Fibroblast of skin of scalp (primary cell): ENCODE data around the gene ATP9A.
"Not testable (repeated sequence)": the region's sequence is repeated elsewhere in the genome, so short reads cannot be mapped to it uniquely, and the experiment has no call there.

ENCODE experiments used
- DNase-seq: peaks from one replicate; pipeline ENCODE4 v3.0.0-alpha.2; 2013

The ATP9A gene

DNA sequence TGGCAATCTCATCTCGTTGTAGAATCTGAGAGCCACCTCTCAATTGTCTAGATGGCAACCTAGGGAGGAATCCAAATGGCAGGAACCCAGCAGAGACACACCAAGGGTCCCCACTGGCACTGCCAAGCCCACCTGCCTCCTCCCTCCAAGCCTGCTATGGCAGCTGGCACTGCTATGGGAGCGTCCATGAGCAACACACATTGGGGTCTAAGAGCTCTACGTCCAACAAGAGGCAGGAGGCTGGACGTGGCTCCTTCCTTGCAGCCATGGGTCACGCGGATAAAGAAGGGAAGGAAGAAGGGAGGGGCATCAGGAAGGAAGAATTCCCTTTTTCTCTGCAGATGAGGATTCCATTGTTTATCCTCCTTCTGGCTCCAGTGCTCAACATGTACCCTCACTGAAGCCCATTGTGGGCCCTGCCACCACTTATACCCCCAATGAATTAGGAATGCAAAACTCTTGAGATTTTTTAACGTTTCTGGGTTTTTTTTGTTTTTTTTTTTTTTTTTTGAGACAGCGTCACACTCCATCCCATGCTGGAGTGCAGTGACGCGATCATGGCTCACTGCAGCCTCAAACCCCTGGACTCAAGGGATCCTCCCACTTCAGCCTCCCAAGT, 17.3 kb downstream of the ATP9A start:
- DNase-seq = no peak

DNA sequence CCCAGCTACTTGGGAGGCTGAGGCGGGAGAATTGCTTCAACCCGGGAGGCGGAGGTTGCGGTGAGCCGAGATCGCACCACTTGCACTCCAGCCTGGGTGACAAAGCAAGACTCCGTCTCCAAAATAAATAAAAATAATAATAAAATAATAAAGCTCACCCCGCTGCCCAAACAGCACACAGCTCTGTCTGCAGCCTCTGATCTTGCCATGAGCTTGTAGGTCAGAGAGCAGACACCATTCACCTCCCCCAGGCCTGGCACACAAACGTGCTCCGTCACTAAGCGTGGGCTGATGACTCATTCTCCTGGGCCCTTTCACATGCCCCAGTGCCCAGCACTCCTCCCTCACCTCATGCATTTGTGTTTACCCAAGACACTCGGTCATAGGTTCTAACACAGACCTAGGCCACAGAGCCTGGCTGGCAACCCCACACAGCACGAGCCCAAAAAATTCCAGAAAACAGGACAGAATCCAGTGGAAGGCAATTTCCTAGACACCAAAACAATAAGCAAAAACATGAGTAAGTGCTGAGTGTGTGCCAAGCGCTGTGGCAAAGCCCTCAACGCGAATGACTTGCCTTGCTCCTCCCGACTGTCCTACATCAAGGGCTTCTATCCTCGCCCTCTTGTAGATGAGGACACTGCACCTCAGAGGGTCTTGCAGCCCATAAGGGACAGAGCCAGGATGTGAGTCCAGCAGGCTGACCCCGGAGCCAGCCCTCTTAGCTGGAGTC, 18.0 kb downstream of the ATP9A start:
- peak; percentile 71 for DNase-seq

DNA sequence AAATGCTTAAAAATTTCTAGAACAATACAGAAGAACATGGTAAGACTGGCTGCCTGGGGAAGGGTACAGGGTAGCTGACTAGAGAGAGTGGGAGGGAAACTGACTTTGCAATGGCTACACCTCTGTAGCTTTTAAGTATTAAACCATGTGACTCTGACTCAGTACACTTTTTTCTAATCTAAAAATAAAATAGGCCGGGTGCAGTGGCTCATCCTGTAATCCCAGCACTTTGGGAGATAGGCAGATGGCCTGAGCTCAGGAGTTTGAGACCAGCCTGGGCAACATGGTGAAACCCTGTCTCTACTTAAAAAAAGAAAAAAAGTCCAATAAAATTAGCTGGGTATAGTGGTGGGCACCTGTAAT, 18.5 kb downstream of the ATP9A start:
- DNase-seq = no peak

DNA sequence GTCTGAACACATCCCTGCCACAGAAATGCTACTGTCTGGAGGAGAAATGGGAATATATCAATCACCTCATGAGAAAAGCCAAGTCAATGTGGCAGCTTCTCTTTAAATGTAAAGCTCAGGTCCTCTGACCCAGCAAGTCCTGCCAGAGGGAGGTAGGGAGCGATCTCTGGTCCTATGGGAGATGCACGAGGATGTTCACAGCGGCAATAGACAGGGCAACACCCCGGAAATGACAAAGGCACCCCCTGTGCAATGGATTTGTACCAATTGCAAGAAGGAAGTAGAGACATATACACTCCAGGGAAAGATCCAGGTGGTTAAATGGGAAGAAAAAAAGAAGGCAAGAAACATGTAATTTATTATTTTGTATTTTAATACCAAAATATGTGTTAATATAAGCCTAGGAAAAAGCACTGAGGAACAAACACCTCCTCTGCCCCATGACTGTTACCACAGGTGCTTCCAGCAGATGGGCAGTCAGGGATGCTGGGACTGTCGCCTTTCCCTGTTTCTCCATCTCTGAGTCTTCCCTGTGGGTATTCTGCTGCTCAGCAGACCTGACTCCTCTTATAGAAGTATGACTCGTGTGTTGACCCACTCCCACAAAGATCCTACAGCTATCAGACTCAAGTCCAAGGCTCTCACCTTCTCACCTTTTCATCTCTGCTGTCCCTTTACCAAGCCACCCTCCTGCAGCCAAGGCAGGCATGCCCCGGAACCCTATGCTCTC, 20.8 kb downstream of the ATP9A start:
- DNase-seq = no peak

DNA sequence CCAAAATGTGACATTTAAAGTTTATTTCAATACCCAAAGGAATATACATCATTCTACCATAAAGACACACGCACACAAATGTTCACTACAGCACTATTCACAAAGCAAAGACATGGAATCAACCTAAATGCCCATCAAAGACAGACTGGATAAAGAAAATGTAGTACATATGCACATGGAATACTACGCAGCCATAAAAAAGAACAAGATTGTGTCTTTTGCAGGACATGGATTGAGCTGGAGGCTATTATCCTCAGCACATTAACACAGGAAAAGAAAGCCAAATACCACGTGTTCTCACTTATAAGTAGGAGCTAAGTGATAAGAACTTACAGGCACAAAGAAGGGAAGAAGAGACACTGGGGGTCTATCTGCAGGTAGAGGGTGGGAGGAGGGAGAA, 22.4 kb downstream of the ATP9A start:
- no peak for DNase-seq

DNA sequence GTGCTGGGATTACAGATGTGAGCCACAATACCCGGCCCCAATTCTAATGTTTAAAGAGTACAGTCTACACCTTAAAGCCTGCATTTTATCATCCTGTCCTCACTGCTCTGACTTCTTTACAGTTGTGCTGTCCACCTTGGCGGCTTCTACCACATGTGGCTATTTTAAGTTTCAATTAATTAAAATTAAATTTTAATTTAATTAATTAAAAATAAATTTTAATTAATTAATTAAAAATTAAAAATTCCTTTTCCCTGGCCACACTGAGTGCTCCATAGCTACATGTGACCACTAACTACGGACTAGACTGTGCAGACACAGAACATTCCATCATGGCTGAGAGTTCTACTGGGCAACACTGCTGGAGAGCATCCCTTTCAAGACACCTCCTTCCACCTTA, 27.4 kb downstream of the ATP9A start:
- no peak for DNase-seq

DNA sequence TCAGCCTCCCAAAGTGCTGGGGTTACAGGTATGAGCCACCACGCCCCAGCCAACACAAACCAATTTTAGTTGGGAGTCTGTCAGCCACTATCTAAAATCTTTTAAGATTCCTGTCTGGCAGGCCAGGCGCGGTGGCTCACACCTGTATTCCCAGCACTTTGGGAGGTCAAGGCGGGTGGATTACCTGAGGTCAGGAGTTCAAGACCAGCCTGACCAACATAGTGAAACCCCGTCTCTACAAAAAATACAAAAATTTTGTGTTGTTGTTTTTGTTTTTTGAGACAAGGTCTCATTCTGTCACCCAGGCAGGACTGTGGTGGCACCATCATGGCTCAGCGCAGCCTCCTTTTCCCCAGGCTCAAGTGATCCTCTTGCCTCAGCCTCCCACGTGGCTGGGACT, 27.9 kb downstream of the ATP9A start:
- DNase-seq = not testable (repeated sequence)

DNA sequence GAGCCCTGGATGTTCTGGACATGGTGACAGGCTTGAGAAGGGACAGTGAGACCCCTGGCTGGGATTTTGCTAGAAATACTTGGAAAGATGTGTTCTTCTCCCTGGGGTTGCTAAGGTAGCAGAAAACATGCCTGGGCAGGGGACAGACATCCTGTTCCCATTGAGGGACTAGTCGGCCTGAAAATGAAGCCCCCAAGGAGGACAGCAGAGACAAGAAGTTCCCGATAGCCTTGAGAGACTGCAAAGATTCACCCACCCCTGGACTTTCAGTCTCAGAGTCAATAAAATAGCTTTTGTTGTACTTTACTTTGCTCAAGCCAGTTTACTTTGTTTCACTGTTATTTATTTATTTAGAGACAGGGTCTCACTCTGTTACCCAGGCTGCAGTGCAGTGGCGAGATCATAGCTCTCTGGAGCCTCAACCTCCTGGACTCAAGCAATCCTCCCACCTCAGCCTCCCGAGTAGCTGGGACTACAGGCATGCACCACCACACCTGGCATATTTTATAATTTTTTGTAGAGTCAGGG, 28.4 kb downstream of the ATP9A start:
- no peak for DNase-seq

DNA sequence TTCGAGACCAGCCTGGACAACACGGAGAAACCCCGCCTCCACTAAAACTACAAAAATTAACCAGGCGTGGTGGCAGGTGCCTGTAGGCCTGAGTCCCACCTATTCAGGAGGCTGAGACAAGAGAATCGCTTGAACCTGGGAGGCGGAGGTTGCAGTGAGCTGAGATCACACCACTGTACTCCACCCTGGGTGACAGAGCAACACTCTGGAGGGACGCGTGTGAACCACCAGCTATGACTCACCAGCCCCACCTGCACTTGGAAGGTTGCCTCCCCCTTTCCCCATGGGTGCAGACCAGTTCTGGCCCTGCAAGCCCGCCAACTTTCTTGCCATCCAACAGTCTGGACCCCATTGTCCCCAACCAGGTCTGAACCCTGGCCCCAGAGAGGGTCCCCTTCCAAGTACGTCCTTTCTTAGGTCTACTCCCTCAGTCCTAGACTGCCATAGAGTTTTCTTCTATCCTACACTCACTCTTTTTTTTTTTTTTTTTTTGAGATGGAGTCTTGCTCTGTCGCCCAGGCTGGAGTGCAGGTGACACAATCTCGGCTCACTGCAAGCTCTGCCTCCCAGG, 29.2 kb downstream of the ATP9A start:
- no peak for DNase-seq

DNA sequence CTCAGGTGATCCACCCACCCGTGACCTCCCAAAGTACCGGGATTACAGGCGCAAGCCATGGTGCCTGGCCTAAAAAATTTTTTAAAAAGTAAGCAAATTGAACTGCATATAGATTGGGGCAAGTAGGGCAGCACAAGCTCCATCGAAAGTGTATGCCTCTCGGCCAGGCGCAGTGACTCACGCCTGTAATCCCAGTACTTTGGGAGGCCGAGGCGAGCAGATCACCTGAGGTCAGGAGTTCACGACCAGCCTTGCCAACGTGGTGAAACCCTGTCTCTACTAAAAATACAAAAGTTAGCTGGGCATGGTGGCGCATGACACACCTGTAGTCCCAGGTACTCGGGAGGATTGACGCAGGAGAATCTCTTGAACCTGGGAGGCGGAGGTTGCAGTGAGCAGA, 29.9 kb downstream of the ATP9A start:
- not testable (repeated sequence) for DNase-seq

DNA sequence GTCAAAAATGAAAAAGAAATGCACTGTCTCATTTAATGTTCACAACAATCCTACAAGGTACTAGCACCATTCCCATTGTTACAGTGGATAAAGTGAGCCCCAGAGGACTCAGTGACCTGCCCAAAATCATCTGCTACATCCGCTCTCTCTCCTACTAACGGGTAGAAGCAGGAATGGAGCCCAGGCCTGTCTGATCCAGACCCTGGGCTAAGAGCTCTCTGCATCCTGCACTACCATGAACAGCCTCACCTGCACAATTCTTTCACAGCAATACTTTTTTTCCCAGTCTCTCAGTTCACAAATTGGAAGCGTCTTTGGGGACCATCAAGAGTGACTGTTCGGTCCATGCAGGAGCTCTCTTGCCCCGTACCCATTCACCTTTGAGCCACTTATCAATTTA, 31.2 kb downstream of the ATP9A start:
- DNase-seq = no peak

DNA sequence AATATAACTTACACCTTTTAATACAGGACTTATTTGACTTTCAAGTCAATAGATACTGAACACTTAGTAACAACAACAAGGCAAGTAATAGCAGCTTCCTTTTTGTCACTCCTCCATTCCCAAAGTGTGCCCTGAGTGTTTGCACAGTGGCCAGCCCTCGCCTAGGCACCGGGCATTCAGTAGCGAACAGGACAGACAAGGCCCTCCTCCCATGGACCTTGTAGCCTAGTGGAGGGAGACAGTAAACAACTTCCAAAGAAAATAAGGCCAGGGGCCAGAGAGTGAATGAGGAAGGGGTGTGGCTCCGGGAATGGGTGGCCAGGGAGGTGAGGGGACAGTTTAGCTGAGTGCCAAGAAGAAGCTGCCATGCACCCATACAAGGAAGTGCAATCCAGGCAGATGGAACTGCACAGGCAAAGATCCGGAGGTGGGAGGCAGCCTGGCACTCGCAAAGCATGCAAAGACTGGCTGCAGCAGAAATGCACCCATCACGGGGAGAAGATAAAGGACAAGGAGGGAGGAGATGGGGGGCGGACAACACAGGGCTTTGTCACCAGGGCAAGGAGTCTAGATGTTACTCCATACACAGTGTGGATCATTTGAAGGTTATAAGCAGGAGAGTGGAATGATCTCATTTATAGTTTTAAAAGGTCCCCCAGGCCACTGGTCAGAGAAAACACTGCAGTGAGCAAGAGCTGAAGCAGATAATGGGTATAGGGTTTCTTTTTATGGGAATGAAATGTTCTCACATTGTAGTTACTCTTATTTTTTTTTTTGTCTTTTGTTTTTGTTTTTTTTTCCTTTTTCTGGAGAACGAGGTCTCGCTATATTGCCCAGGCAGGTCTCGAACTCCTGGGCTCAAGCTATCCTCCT, 32.2 kb downstream of the ATP9A start:
- no peak for DNase-seq

DNA sequence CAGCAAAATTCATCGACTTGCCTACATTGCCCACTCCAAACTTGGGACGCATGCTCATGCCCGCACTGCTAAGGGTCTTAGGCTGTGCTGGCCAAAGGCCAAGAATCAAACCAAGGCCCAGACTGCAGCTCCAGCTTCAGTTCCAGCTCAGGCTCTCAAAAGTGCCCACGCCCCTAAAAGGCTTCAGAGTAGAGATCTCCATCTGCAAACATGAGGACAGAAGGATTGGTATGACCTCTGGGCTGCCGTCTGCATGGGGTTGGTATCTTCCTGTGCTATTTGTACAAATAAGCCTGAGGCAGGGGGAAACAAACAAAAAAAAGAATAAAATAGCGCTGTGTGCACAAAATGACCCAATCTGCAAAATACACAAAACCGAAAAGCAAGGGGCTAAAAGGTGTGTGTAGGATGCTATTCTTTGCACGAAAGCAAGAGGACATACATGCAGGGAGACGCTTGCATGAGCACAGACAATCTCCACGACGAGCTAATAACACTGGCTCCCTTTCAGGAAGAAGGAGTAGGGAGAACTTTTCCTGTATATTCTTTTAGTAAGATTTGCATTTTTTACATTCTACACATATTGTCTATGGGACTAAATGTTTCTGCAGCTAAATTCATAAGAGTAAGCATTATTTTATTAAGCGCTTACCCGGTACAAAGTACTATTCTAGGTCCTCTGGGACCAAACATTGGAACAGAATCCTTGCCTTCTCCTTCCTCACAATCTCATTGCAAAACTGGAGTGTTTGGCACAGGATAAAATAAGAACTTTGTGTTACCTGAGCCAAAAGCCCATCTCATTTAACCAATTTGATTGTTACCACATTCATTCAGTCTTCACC, 33.1 kb downstream of the ATP9A start:
- DNase-seq = no peak

DNA sequence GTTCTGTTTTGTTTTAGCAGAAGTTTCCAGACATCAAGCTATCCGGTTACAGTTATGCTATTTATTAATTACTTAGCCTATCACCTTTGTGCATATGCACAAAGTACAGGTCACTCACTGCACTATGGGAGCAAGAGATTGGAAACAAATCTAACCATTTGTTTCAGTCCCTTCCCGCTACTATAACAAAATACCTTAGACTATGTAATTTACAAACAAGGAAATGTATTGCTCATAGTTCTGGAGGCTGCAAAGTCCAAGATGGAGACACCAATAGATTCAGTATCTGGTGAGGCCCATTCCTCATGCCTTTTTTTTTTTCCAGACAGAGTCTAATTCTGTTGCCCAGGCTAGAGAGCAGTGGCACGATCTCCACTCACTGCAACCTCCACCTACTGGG, 35.1 kb downstream of the ATP9A start:
- no peak for DNase-seq

DNA sequence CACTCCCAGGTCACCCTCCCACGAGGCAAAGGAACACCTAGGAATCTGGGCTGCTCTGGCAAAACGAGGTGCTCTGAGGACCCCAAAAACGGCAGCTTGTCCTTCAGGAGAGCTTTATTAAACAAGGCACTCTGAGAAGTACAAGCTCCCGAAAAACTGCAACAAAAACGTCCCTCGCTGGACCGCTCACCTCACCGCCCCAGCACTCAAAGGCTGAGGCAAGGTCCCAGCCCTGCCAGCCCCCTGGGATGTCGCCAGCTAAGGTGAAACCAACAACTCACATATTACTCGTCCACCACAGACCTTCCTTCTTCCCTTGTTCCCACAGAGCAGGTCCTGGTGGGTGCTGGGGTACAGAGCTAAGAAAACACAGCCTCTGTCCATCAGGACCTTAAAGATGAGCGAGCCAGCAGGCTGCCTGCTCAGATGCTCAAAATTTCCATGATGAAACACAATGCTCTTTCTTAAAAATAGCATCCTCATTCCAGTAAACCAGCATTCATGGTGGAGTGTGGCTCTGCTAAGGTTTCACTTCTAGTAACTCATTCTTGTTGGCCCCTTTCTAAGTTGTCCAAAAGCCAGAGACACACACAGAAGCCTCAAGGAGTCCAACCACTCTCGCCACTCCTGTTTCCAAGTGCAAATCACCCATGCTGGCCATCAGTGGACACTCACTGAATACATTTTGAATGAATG, 35.9 kb downstream of the ATP9A start:
- DNase-seq = peak; percentile 62

DNA sequence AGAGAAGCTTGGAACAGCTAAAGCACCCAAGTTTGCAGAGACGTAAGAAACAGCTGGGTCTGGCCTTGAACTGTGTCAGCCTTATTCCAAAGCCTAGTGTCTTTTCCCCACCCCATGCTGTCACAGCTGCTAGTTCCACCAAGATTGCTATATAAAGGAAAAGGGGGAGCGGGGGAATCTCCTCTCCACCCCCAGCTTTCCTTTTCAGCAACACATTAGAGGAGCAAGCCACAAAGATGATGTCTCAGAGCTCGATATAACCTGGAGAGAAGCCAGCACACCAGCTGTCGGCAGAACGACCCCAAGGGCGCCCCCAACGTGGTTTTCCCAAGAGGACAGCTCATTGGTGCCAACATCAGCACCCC, 36.5 kb downstream of the ATP9A start:
- peak; percentile 51 for DNase-seq

DNA sequence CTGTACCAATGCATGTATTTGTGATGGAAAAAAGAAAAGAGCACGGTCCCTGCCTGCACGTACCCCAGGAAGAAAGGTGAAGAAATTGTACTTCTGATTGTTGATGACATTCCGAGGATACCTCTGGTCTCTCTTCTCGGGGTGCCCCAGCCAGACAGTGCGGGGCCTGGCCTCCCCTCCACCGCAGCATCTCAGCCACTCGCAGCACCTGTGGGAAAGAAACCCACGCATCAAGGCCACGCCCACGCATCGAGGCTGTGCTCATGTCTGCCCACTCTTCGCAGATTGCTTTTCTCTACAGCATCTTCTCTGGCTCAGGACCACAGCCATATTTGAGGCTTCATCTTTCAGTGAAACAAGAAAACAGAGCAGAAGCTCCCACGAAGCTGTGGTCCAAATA, 38.4 kb downstream of the ATP9A start:
- DNase-seq = no peak

DNA sequence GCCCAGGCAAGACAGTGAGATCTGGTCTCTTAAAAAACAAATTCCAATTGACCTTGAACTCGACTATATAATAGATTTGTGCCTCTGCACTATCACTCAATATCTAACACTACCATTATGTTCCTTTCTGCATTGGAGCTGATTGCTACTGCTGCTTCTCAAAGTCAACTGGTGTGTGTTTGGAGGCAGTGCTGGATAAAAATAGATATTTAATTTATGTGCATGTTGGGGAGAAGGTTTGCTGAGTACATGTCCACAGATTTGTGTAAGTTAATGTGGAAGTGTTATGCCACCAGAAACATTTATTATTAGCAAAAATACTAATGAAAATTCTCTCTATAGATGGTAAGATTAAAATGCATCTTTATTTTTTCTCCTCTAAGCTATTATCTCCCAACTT, 39.5 kb downstream of the ATP9A start:
- DNase-seq = no peak

DNA sequence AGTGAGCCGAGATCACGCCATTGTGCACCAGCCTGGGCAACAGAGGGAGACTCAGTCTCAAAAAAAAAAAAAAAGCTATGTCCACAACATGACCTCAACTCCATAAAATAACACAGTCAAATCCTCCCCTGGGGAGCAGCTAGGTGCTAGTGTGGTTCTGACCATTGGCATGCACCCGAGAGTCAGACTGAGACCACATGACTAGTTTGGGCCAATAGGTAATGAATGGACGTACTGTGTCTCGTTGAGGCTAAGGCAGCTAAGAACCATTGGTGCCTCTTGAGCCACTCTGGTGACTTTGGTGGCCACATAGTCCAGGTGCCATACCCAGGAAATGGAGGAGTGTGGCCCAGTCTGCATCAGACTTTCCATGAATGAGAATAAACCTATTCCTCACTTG, 40.3 kb downstream of the ATP9A start:
- DNase-seq = no peak

DNA sequence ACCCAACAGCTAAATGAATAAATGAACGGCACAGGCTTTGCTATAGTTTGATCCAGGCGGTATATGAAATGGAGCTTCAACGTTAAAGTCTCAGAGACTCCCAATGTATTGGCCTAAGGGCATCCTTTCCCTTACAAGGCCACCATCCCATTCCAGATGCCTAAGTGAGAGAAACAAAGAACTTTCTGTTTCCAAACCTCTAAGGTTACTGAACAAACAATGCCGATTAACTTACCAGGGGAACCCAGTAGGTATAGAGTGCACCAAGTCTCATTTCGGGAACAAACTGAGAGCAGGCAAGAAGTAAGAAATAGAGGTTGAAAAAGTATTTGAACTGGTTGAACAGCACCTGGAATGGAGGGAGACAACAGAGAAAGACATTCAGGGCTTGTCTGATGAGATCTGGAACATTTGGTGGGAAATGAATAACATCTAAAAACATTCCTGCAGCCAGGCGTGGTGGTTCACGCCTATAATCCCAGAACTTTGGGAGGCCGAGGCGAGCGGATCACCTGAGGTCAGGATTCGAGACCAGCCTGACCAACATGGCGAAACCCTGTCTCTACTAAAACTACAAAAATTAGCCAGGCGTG, 42.5 kb downstream of the ATP9A start:
- no peak for DNase-seq
